Upper lobe of left lung (tissue), 4 donors: ENCODE measurements around the gene ZNF318.

Source experiments
- CTCF ChIP-seq, 6 experiments: fragments of 450-650 bp in 4 of 6; fragments of 200-600 bp in 2 of 6; sonication (generic) in 2 of 6; IDR thresholded peaks; one replicate each; pipeline ENCODE4 v1.5.1; 2016 to 2019; ENCODE audit warnings: antibody characterized with exemption in 6 of 6
- EP300 ChIP-seq, 4 donors: sonication (generic); formaldehyde crosslinking; IDR thresholded peaks; one replicate each; pipeline ENCODE4 v1.5.1; 2017; ENCODE audit warnings: antibody characterized with exemption in 4 of 4, control low read depth in 2 of 4
- POLR2AphosphoS5 ChIP-seq, 2 donors: sonication (generic); formaldehyde crosslinking; IDR thresholded peaks; one replicate each; pipeline ENCODE4 v1.5.1; 2017; ENCODE audit warnings: antibody characterized with exemption in 2 of 2

- TF ChIP-seq CTCF (IDR thresholded peaks at IDR 0.05): no peak
- TF ChIP-seq EP300 (IDR thresholded peaks at IDR 0.05): no peak
- no peak for TF ChIP-seq POLR2AphosphoS5 (IDR thresholded peaks at IDR 0.05)
These were observed 79.0 kb downstream of the ZNF318 start for GRCh38 chr6:43290339-43290904.
